ENCODE data around the gene LPCAT4.
"Not testable (repeated sequence)": the region's sequence is repeated elsewhere in the genome, so short reads cannot be mapped to it uniquely, and the experiment has no call there.

- TF ChIP-seq, protein P1, sequence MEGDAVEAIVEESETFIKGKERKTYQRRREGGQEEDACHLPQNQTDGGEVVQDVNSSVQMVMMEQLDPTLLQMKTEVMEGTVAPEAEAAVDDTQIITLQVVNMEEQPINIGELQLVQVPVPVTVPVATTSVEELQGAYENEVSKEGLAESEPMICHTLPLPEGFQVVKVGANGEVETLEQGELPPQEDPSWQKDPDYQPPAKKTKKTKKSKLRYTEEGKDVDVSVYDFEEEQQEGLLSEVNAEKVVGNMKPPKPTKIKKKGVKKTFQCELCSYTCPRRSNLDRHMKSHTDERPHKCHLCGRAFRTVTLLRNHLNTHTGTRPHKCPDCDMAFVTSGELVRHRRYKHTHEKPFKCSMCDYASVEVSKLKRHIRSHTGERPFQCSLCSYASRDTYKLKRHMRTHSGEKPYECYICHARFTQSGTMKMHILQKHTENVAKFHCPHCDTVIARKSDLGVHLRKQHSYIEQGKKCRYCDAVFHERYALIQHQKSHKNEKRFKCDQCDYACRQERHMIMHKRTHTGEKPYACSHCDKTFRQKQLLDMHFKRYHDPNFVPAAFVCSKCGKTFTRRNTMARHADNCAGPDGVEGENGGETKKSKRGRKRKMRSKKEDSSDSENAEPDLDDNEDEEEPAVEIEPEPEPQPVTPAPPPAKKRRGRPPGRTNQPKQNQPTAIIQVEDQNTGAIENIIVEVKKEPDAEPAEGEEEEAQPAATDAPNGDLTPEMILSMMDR (IDR thresholded peaks at IDR 0.05): not testable (repeated sequence)
- not testable (repeated sequence) for TF ChIP-seq POLR2A (IDR thresholded peaks at IDR 0.05)
These were observed 36.2 kb upstream of the LPCAT4 start for GRCh38 chr15:34403160-34403598.
